K562 (cell line): ENCODE measurements around the gene CD37. TPM values are rescaled to one million over a fixed set of nuclear protein-coding genes. Genes with fewer than 3 reads are reported as not detected.
A peak's percentile ranks its signal among the peaks of the same experiment; 100 is the strongest.

Source experiments
- KAT7 ChIP-seq: sonication (generic); formaldehyde crosslinking; IDR thresholded peaks from 2 replicates; pipeline ENCODE4 v1.8.0; 2022; ENCODE audit warnings: missing genetic modification reagents, mild to moderate bottlenecking, borderline replicate concordance
- NELFE ChIP-seq: IDR thresholded peaks from 2 replicates; pipeline ENCODE4 v1.6.1; 2011; ENCODE audit warnings: mild to moderate bottlenecking; ENCODE audit not compliant: insufficient read depth, insufficient read length
- PCBP1 ChIP-seq: fragments of 200-400 bp; formaldehyde crosslinking; IDR thresholded peaks from 2 replicates; pipeline ENCODE4 v1.6.1; 2018; ENCODE audit warnings: mild to moderate bottlenecking, low read depth, low read length; ENCODE audit not compliant: poor library complexity, severe bottlenecking
- PTTG1 ChIP-seq: fragments of 450-650 bp; IDR thresholded peaks from 2 replicates; pipeline ENCODE4 v1.6.1; 2016; ENCODE audit warnings: low read depth, mild to moderate bottlenecking, missing genetic modification characterization, missing compliant biosample characterization
- RBM17 ChIP-seq: fragments of 200-400 bp; formaldehyde crosslinking; IDR thresholded peaks from 2 replicates; pipeline ENCODE4 v1.6.1; 2017; ENCODE audit warnings: low read depth, mild to moderate bottlenecking, low read length, borderline replicate concordance
- STAG1 ChIP-seq: sonication (generic); formaldehyde crosslinking; IDR thresholded peaks from 2 replicates; pipeline ENCODE4 v1.5.0; 2020; ENCODE audit warnings: missing genetic modification reagents, borderline replicate concordance
- STAT5A ChIP-seq: IDR thresholded peaks from 2 replicates; pipeline ENCODE4 v1.6.1; 2012; ENCODE audit warnings: low read length, inconsistent platforms, borderline replicate concordance
- TBP ChIP-seq: optimal IDR thresholded peaks from 2 replicates; pipeline ENCODE3; 2011; ENCODE audit warnings: low read depth, low read length, improper control_type of control experiment
- TCFL5 ChIP-seq: fragments of 250-450 bp; sonication (Bioruptor Pico); conservative IDR thresholded peaks from 2 replicates; pipeline ENCODE4 v1.6.1; 2021; ENCODE audit warnings: mild to moderate bottlenecking, moderate library complexity, matching md5 sums
- ZNF12 ChIP-seq: sonication (generic); formaldehyde crosslinking; IDR thresholded peaks from 2 replicates; pipeline ENCODE4 v1.4.0; 2020; ENCODE audit warnings: mild to moderate bottlenecking, missing genetic modification reagents
- ZNF57 ChIP-seq: fragments of 450-650 bp; formaldehyde crosslinking; IDR thresholded peaks from 2 replicates; pipeline ENCODE4 v1.4.0; 2020; ENCODE audit warnings: mild to moderate bottlenecking, moderate library complexity
- ZNF79 ChIP-seq: fragments of 250-450 bp; sonication (Bioruptor Pico); IDR thresholded peaks from 2 replicates; pipeline ENCODE4 v1.4.0; 2020; ENCODE audit warnings: low read depth, mild to moderate bottlenecking, moderate library complexity
- polyA plus RNA-seq, 8 experiments: library from polyadenylated mRNA; depleted of rRNA in 4 of 8; stranded (reverse) in 5 of 8; unstranded in 3 of 8; fragments of >200 nt; fragmentation: Nextera tagmentation in 2 of 8; fragmentation: Illumina TruSeq in 1 of 8; extraction: Ambion mirVana in 2 of 8; extraction: Trizol in 1 of 8; gene quantifications; 2 replicates each; pipeline versions ENCODE4 v1.2.1 to v1.2.3, GENCODE V29; 2011 to 2014; ENCODE audit warnings: inconsistent platforms in 1 of 8, missing spikeins in 1 of 8
- total RNA-seq, 7 experiments: library from RNA; depleted of rRNA in 6 of 7; stranded (reverse); fragments of >200 nt in 6 of 7; fragmentation: Illumina TruSeq in 2 of 7; extraction: Trizol in 2 of 7; gene quantifications; 2 replicates each; pipeline versions ENCODE4 v1.2.1 to v1.2.3, GENCODE V29; 2011 to 2021; ENCODE audit warnings: low replicate concordance in 1 of 7
- TF ChIP-seq, protein P1 (sequence below): fragments of 450-650 bp; IDR thresholded peaks from 2 replicates; pipeline ENCODE4 v1.6.1; 2018; ENCODE audit not compliant: partially characterized antibody
- TF ChIP-seq, protein P2 (sequence below): fragments of 250-450 bp; sonication (Bioruptor Pico); IDR thresholded peaks from 2 replicates; pipeline ENCODE4 v1.5.0; 2021
- TF ChIP-seq, protein P3 (sequence below), 2 experiments: fragments of 450-650 bp in 1 of 2; sonication (generic) in 1 of 2; formaldehyde crosslinking in 1 of 2; IDR thresholded peaks in 1 of 2; conservative IDR thresholded peaks in 1 of 2; 2 replicates each; pipeline versions ENCODE4 v1.6.1 to v1.8.1; 2016 to 2023; ENCODE audit warnings: mild to moderate bottlenecking in 2 of 2, moderate library complexity in 2 of 2, inconsistent platforms in 1 of 2, missing genetic modification reagents in 1 of 2
- TF ChIP-seq, protein P4 (sequence below): fragments of 200-800 bp; sonication (Bioruptor generic); IDR thresholded peaks from 2 replicates; pipeline ENCODE4 v1.6.1; 2017; ENCODE audit warnings: missing genetic modification characterization, missing compliant biosample characterization
- TF ChIP-seq, protein P5 (sequence below): fragments of 450-650 bp; IDR thresholded peaks from 2 replicates; pipeline ENCODE4 v1.6.1; 2016; ENCODE audit warnings: borderline replicate concordance

The CD37 gene
- total and polyA plus RNA-seq, 9 of the 15 experiments (the other 6 are each of a cell fraction or from before 2014, with no cell fraction given), result 2.5 to 19.0 (median 7.4) TPM

DNA sequence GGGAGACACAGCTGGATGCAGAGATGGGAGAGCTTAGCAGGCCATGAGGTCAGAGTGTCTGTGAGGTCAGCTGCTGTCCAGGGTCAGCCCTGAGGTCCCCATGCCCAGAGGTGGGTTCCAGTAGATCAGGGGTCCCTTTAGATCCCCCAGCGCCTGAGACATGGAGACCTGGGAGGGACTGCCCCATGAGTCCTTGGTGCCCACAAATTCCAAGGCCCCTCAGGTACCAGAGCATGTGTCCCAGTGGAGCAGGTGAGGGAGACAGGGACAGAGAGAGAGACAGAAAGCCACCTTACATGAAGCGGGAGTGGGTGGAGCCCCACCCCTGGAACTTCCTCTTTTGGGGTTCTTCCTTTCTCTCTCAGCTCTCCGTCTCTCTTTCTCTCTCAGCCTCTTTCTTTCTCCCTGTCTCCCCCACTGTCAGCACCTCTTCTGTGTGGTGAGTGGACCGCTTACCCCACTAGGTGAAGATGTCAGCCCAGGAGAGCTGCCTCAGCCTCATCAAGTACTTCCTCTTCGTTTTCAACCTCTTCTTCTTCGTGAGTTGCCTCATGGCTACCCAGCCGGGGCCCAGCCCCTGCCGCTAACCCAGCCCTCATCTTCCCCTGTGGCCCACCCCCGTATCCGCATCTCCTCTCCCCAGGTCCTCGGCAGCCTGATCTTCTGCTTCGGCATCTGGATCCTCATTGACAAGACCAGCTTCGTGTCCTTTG, at the start of gene CD37 (continued):
- TF ChIP-seq, protein P1, sequence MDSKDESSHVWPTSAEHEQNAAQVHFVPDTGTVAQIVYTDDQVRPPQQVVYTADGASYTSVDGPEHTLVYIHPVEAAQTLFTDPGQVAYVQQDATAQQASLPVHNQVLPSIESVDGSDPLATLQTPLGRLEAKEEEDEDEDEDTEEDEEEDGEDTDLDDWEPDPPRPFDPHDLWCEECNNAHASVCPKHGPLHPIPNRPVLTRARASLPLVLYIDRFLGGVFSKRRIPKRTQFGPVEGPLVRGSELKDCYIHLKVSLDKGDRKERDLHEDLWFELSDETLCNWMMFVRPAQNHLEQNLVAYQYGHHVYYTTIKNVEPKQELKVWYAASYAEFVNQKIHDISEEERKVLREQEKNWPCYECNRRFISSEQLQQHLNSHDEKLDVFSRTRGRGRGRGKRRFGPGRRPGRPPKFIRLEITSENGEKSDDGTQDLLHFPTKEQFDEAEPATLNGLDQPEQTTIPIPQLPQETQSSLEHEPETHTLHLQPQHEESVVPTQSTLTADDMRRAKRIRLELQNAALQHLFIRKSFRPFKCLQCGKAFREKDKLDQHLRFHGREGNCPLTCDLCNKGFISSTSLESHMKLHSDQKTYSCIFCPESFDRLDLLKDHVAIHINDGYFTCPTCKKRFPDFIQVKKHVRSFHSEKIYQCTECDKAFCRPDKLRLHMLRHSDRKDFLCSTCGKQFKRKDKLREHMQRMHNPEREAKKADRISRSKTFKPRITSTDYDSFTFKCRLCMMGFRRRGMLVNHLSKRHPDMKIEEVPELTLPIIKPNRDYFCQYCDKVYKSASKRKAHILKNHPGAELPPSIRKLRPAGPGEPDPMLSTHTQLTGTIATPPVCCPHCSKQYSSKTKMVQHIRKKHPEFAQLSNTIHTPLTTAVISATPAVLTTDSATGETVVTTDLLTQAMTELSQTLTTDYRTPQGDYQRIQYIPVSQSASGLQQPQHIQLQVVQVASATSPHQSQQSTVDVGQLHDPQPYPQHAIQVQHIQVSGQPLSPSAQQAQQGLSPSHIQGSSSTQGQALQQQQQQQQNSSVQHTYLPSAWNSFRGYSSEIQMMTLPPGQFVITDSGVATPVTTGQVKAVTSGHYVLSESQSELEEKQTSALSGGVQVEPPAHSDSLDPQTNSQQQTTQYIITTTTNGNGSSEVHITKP, result no peak
- TF ChIP-seq KAT7 (no peak), STAT5A (no peak), RBM17 (no peak), NELFE (no peak), TBP (peak; percentile 28), STAG1 (CRISPR knock-in tag) (no peak), TCFL5 (CRISPR knock-in tag) (no peak), PTTG1 (tag) (no peak), ZNF57 (CRISPR knock-in tag) (no peak), ZNF79 (CRISPR knock-in tag) (no peak), PCBP1 (no peak), ZNF12 (CRISPR knock-in tag) (no peak)
- TF ChIP-seq, protein P2, sequence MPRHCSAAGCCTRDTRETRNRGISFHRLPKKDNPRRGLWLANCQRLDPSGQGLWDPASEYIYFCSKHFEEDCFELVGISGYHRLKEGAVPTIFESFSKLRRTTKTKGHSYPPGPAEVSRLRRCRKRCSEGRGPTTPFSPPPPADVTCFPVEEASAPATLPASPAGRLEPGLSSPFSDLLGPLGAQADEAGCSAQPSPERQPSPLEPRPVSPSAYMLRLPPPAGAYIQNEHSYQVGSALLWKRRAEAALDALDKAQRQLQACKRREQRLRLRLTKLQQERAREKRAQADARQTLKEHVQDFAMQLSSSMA (CRISPR knock-in tag), result no peak
- TF ChIP-seq, protein P3, sequence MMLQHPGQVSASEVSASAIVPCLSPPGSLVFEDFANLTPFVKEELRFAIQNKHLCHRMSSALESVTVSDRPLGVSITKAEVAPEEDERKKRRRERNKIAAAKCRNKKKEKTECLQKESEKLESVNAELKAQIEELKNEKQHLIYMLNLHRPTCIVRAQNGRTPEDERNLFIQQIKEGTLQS (IDR thresholded peaks at IDR 0.05), result no peak
- TF ChIP-seq, protein P3 (CRISPR knock-in tag; conservative IDR thresholded peaks at IDR 0.05), result no peak
- TF ChIP-seq, protein P4, sequence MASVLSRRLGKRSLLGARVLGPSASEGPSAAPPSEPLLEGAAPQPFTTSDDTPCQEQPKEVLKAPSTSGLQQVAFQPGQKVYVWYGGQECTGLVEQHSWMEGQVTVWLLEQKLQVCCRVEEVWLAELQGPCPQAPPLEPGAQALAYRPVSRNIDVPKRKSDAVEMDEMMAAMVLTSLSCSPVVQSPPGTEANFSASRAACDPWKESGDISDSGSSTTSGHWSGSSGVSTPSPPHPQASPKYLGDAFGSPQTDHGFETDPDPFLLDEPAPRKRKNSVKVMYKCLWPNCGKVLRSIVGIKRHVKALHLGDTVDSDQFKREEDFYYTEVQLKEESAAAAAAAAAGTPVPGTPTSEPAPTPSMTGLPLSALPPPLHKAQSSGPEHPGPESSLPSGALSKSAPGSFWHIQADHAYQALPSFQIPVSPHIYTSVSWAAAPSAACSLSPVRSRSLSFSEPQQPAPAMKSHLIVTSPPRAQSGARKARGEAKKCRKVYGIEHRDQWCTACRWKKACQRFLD (CRISPR knock-in tag), result no peak
- TF ChIP-seq, protein P5, sequence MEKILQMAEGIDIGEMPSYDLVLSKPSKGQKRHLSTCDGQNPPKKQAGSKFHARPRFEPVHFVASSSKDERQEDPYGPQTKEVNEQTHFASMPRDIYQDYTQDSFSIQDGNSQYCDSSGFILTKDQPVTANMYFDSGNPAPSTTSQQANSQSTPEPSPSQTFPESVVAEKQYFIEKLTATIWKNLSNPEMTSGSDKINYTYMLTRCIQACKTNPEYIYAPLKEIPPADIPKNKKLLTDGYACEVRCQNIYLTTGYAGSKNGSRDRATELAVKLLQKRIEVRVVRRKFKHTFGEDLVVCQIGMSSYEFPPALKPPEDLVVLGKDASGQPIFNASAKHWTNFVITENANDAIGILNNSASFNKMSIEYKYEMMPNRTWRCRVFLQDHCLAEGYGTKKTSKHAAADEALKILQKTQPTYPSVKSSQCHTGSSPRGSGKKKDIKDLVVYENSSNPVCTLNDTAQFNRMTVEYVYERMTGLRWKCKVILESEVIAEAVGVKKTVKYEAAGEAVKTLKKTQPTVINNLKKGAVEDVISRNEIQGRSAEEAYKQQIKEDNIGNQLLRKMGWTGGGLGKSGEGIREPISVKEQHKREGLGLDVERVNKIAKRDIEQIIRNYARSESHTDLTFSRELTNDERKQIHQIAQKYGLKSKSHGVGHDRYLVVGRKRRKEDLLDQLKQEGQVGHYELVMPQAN, result no peak
